CD4-positive, alpha-beta T cell treated with Interleukin-4 for 4 hours (primary cell): ENCODE measurements around the gene ZNF319.

Source experiments
- DNase-seq: peaks from one replicate; pipeline ENCODE4 v3.0.0-alpha.2; 2020

Gene ZNF319

DNA sequence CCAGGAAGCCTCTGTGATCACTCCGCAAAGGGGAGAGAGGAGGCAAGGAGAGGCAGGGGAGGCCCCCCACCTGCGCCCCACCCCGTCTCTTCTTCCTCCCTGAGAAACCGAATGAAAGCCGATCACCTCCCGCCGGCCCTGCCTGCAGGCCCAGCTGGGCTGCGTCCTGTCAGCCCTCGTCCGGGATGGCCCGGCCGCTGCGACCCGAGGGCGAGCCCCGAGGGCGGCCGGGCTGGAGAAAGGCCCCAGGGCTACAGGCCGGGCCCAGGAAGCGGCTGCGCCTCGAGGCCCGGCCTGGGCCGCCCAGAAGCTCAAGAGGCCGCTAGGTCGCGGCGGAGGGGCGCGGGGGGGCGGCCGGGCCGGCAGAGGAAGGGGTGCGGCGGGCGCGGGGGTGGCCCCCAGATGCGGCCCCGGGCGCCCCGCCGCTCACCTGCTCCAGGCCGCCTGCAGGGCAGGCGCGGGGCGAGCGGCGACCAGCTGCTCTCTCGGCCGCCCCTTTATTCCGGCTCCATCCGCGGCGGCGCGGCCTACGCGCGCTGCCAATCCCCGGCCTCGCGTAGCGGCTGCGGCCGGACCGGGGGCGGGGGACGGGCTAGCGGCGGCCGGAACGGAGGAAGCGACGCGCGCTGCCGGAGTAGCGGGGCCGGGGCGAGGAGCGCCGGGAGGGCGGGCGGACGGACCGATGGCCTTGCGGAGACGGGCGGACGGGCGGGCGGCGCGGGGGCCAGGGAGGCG lies at the start of gene ZNF319:
Gene ZNF319, minus strand, starts transcription at position 702 of the 735 bp plus-strand sequence. CDS start 2,407 bp downstream, outside the sequence.
- no peak for DNase-seq

DNA sequence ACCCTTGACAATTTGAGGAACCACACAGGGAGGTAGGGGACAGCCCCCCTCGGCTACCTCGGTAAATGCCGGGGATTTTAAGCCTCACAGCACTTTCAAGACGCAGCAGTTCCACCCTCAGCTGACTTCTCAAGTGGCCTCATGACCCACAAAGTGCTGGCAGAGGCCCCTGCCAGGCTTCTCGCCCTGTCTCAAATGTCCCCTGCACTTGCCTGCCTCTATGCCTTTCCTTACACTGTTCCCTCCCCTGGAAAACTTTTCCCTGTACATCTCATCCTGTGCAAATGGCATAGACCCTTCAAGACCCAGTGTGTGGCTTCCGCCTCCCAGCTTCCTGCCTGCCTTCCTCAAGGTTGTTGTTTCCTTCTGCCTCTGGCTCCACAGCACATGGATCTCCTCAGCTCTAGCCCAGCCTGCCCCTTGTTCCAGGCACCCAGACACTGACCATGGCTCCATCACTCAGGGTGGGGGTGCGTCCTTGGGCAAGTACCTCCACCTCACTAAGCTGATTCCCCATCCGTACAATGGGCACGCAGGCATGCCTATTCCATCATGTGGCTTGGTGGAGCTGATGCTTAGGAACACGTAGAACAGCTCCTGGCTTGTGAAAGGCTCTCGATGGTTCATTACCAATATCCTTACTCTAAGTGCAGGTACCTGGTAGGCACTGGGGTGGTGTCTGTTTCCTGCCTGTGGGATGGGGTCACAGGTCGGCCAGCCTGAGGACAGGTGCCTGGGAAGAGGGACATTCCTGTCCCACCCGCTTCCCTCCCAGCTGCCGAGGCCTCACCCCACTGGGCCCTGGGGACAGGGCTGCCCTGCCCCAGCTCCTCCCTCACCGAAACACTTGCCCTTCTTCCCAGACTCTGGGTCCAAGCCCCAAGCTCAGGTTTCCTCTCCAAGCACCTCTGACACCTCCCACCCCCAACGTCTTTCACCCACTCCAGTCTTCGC lies 49.0 kb upstream of the ZNF319 start:
- no peak for DNase-seq

DNA sequence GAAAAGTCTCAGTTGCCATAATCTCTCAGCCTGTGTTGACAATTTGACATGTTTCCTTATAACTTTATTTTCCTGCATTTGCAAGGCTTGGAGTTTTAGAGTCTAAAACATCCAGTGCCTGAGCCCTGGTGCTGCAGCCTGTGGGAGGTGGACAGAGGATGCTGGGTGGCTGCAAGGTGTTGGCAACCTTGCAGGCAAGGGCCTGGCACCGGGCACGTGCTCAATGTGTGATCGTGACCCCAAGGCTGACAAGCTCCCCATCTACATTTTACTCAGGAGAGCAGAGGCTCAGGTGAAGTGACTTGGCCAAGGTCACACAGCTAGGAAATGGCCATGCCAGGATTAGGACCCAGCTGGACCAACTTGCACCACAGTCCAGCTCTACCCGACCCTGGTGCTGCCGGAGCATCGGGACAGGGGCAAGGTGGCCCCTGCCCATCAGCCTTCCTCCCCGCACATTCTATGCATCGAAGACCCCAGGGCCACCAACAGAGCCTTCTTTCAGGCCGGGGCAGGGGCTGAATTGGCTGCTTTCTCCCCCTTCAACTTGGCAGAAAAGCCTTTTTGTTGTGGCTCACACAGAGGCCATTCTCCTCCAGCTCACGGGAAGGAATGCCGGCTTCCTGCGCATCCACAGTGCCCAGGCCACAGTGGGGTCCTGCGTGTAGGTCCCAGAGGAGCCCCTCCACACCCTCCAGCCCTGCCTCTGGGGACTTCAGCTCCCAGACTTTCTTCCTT lies 48.2 kb upstream of the ZNF319 start:
- DNase-seq: no peak

DNA sequence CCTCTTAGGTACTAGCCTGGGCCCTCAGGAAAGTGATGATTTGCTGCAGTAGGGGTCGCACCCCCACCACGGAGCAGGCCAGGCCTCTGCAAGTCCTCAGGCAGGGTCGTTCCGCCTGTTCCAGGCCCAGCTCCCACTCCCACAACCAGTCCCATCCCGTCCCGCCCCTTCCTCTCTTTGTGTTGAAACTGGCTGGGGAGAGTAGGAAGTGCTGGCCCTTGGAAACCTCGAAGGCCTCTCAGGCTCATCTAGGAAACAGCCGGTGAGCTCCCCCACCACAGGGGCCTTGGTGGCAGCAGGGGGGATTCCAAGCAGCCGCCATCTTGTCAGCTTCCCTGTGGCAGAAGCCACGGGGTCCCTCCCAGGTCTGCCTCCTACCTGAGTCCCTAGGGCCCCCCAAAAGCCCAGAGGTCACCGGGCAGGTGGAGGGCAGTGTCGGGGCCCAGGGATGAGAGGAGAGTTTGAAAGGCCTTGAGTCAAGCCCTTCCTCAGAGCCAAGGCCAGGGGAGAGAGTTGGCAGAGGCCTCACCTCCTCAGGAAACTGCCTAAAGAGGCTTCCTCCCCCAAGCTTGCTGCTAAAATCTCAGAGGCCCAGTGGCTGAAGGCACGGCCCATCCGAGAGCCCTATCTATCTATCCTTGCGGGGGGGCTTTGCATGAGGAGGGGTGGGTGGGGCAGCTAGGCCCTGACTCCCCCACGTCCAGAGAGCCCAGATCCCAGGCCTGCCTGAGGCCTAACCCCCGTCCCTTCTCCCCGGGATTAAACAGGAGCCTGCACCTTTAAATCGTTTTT lies 47.3 kb upstream of the ZNF319 start:
- no peak for DNase-seq

DNA sequence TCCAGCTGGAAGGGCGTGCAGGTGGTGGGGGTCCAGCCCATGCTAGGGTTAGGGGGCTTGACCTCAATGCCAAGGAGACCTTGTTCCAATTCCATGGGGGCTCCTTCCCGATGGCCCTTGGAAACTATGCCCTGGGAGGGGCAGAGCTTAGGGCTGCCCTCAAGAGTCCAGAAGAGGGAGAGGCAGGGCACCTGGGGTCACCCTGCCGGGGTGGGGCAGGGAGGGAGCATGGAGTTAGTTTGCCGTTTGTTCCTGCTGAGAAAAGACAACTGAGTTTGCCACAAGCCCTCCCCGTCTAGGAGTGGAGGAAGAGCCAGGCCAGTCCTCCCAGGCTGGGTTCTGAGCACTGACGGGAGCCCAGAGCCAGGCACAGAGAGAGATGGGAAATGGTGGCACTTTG lies 46.5 kb upstream of the ZNF319 start:
- no peak for DNase-seq

DNA sequence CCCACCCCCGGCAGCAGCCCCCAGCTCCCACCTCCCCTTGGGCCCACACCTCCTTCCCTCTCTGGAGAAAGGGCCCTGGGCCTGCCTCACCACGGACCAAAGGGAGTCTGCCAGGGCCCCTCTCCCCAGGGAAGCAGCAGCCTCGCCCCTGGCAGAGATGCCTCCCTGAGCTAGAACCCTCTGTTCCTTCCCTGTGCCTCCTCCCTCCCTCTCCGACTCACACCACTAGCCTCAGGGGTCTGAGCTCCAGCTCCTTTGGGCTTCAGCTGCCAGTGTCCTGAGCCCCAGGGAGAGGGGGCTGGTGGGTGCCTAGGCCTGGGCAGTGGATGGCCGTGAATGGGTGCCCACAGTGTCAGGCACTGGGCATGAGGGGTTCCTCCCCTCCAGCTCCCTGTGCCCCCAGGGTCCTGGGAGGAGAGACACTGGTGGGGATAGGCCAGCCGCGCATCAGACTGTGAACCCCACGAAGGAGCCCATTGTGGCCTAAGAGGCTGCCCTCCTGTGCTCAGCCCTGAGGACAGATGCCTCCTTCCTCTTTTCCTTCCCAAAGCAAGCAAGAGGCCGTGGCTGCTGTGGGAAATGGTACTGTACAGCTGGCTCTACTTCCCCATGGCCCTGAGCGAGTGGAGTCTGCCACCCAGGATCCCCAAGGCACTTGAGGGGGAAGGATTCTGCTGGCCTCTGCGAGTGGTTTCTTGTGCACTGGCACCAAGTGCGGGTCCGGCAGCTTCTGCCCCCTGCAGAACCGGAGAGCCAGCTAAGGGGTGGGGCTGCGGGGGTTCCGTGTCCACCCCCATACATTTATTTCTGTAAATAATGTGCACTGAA lies 45.8 kb upstream of the ZNF319 start:
- no peak for DNase-seq

DNA sequence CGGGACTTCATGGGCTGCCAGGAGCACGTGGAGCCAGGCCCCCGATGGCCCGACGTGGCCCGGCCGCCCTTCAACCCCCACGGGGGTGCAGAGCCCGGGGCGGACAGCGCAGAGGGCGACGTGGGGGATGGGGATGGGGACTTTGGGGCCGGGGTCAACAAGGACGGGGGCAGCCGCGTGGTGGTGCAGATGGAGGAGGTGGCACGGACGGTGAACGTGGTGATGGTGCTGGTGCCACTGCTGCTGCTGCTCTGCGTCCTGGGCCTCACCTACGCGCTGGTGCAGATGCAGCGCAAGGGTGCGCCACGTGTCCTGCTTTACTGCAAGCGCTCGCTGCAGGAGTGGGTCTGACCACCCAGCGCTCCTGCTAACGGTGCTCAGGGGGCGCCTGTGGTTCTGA lies 44.6 kb upstream of the ZNF319 start:
- DNase-seq: no peak

DNA sequence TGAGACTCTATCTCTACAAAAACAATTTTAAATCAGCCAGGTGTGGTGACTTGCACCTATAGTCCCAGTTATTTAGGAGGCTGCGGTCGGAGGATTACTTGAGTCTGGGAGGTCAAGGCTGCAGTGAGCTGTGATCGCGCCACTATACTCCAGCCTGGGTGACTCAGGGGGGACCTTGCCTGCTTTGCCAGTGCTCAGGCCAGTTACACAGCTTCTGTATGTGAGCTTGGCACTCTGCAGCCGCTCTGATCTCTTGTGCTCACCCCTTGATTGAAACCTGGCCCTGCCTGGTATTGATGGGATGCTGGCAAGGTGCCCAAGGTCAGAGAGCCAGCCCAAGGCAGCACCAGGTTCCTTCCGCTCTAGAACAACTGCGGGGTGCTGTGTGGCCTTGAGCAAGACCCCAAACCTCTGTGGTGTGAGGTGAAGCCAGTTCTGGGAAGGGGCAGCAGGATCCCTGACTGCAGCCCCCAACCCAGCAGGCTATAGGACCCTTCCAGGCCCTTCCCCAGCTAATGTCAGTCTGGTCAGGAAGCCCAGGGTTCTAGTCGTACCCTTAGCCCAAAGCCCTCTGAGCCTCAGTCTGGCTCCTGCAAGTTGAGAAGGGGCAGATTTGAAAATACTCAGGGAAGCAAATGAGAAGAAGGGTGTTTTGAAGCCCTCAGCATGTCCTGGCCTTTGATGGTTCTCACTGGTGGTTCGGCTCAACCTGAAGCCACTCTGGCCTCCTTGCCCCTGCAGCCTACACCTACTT lies 44.0 kb upstream of the ZNF319 start:
- DNase-seq: no peak

DNA sequence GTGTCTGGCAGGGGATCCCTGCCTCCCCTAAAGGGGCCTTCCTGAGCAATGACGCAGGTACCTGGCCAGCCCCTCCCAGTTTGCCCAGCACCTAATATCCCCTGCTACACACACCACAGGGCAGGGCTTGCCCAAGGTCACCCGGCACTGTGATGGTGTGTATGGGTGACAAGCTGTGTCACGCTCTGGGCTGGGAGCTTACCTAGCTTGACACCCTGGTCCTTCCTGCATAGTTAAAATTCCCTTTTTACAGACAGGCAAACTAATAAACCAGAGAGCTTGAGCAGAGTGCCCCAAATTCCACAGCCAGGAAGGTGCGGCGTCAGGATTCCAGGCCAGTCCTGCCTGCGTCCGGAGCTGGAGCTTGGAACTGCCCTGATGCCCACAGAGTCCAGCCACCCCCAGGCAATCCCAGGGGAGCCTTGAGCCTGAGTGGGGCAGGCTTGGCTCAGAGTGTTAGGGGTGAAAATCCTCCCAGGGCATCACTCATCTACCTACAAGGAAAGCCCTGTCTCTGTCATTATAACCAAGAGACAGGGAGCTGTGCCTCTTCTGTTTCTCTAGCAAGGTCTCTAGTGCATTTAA lies 43.2 kb upstream of the ZNF319 start:
- no peak for DNase-seq

DNA sequence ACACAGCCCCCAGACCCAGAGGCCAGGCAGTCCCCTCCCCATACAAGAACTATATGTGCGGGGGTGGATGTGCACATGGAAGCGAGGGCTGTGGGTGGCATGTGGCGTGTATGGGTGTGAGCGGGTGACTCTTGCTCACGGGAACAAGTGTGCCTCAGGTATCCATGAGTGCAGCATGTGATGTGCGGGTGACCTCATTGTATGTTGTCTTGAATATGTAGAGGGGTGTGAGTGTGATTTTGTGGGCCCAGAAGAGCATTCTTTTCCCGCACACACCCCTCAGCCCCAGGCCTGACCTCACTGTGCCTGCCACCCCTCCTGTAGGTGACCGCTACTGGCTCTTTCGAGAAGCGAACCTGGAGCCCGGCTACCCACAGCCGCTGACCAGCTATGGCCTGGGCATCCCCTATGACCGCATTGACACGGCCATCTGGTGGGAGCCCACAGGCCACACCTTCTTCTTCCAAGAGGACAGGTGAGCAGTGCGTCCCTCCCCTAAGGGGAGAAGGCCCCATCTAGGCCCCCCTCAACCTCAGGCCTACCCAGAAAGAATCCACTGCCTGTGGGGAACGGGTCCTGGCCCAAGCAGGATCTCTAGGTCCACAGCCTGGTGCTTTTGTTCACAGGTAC lies 42.5 kb upstream of the ZNF319 start:
- no peak for DNase-seq

DNA sequence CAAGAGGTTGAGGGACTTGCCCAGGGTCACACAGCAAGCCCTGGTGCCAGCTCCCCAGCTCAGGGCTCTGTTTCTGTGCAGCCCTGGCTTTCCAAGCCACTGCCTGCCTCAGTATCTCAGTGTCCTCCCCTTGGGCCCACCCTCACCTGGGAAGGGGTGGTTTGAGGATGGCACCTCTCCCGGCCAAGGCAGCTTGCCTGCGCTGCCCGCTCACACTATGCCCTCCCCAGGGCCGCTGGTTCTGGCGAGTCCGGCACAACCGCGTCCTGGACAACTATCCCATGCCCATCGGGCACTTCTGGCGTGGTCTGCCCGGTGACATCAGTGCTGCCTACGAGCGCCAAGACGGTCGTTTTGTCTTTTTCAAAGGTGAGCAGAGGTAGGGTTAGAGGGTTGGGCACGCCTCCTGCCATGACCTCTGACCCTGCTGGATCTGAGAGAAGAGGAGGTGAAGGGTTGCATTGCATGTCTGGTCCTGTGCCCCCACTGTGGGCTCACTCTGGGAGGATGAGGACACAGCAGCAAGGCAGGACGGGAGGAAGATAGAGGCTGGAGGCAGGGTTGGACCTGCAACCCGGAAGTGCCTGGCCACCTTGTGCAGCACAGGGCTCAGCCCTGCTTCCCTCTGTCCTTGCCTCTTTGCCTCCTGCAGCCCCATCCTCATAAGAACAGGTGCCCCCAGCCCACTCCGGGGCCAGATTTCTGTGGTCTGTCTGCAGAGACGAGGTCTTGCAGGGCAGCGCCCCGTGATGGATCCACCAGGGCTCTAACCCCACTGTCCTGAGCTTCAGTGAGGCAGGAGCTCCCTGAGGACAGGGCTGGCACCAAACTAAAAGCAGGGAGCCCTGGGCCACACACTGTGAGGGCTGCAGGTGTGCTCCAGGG lies 41.8 kb upstream of the ZNF319 start:
- no peak for DNase-seq

DNA sequence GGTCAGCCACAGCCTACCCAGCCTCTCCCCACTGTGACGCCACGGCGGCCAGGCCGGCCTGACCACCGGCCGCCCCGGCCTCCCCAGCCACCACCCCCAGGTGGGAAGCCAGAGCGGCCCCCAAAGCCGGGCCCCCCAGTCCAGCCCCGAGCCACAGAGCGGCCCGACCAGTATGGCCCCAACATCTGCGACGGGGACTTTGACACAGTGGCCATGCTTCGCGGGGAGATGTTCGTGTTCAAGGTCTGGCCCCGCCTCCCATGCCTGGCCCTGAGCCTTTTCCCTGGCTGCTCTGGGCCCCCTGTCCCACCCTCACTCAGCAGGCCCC lies 41.1 kb upstream of the ZNF319 start:
- DNase-seq: no peak

DNA sequence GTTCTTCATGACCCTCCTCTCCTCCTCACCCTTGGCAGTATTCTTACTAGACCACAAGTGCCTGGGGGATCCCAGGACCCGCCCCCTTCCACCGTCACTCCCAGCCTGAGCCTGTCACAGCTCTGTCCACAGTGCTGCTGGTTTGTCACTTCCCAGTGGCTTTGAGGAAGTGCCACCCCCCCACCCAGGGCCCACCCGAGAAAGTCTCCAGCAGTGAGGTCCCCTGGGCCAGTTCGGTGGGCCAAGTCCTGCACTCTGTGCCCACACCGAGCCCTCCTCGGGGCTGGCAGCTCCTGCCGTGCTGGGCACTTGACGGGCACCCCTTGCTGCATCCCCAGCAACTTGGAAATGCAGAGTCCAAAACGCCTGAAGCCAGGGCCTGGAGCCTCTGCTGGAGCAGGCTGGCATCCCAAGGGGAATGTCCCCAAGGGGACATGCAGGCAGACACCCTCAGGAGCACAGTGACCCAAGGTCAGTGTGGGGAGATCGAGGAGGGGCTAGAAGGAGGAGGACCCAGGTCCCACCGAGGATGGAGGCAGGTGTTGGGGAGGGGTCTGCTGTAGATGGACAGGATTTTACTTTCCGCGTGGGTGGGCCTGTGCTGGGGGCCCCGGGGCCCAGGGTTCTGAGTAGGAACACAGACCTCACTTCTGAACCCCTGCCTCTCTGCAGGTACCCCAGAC lies 40.6 kb upstream of the ZNF319 start:
- DNase-seq: no peak

DNA sequence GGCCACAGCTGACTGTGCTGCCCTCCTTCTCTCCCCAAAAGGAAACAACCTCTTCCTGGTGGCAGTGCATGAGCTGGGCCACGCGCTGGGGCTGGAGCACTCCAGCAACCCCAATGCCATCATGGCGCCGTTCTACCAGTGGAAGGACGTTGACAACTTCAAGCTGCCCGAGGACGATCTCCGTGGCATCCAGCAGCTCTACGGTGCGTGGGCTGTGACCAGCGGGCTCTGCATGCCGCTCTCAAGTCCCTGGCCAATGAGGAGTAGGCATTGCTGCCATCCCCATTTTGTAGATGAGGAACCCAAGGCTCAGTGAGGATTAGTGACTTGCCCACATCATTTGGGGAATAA lies 40.0 kb upstream of the ZNF319 start:
- no peak for DNase-seq

DNA sequence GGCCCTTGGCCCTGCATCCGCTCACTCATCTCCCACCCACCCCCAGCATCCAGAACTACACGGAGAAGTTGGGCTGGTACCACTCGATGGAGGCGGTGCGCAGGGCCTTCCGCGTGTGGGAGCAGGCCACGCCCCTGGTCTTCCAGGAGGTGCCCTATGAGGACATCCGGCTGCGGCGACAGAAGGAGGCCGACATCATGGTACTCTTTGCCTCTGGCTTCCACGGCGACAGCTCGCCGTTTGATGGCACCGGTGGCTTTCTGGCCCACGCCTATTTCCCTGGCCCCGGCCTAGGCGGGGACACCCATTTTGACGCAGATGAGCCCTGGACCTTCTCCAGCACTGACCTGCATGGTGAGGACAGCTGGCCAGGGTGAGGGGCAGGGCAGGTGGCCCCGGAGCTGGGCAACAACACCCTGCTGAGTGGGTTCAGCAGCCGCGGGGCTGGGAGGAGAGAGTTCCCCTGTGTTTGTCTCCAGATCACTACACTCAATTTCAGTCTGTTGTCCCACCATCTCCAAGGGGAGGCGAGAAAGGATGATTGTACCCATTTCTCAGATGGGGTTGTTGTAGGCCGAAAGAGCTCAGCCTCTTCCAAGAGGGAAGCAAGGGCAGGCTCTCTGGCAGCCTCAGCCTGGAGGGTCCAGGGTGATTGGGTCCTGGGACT lies 39.5 kb upstream of the ZNF319 start:
- DNase-seq: no peak

DNA sequence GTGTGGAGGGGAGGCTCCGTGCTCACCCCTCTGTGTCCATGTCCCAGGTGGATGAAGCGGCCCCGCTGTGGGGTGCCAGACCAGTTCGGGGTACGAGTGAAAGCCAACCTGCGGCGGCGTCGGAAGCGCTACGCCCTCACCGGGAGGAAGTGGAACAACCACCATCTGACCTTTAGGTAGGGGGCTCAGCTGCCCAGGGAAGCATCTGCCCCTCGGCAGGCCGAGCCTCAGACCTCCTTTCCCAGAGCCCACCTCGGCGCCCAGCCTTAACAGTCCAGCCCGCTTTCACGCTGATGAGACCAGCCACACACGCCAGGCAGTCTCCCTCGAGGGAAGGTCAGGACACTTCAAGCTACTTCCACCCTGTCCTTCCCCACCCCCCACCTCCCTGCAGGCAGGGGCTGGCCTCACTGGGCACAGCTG lies 37.8 kb upstream of the ZNF319 start:
- DNase-seq: no peak

DNA sequence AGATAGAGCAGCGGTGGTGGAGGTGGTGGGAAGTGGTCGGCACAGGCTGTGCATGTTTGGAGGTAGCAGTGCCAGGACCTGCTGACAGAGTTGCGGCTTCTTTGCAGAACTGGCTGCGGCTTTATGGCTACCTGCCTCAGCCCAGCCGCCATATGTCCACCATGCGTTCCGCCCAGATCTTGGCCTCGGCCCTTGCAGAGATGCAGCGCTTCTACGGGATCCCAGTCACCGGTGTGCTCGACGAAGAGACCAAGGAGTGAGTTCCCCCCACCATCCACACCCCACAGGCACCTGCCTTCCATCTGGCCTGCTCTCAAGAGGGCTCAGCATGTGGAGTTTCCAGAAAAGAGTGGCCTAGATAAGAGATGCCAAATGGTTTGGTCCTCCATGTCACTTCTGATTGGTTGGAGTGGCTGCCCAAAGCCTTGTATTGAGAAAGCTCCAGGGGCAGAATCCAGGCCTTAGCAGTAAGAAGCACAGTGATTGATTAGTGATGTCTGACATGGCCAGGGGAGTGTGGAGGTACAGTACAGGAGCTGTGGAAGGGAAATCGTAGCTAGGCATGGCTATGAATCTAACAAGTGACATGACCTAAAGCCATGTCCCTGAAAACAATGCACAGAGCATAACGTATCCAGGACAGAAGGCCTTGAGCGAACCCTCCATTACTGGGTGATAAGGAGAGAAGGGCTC lies 37.0 kb upstream of the ZNF319 start:
- DNase-seq: no peak
